Measurements from ENCODE around the gene IFI27L1.

DNA sequence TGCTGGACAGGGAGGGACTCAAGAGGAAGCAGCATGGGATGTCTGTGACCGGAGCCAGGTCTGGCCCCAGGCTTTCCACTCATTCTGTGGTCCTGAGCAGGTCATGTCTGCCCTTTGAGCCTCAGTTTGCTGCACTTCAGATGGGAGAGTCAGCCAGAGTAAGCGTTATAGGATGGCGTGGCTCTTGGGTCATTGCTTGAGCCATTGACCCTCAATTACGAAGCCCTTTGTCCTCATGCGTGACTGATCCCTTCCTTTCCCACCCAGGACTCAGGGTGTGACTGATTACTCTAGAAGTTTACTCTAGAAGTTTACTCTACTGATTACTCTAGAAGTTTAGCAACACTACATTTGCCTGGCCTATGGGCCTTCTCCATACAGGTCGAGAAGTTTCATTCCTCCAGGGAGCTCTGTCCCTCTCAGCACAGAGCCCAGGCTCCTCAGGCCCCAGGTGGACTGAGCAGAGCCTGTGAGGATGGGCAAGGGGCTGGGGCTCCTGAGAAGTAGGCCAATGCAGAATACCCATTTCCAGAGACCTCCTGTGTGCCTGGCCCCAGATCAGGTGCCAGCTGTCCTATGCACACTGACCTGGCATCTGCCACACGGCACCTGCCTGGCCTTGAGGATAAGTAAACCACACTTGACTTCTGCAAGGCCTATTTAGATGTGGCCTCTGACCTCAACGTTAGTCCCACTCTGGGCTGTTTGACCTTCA is 21.8 kb downstream of the IFI27L1 start:
- TF ChIP-seq, protein P1, sequence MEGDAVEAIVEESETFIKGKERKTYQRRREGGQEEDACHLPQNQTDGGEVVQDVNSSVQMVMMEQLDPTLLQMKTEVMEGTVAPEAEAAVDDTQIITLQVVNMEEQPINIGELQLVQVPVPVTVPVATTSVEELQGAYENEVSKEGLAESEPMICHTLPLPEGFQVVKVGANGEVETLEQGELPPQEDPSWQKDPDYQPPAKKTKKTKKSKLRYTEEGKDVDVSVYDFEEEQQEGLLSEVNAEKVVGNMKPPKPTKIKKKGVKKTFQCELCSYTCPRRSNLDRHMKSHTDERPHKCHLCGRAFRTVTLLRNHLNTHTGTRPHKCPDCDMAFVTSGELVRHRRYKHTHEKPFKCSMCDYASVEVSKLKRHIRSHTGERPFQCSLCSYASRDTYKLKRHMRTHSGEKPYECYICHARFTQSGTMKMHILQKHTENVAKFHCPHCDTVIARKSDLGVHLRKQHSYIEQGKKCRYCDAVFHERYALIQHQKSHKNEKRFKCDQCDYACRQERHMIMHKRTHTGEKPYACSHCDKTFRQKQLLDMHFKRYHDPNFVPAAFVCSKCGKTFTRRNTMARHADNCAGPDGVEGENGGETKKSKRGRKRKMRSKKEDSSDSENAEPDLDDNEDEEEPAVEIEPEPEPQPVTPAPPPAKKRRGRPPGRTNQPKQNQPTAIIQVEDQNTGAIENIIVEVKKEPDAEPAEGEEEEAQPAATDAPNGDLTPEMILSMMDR (IDR thresholded peaks at IDR 0.05): no peak
- no peak for TF ChIP-seq EZH2 (IDR thresholded peaks at IDR 0.05; ENCODE audit: borderline replicate concordance, insufficient read depth, low read depth, low read length, poor library complexity, severe bottlenecking)

All from B cell (primary cell).